Stomach (tissue), 4 donors: ENCODE measurements around the gene MTFP1.

Source experiments
- EP300 ChIP-seq: sonication (generic); formaldehyde crosslinking; IDR thresholded peaks from one replicate; pipeline ENCODE4 v1.6.1; 2017; ENCODE audit warnings: antibody characterized with exemption
- POLR2A ChIP-seq, 4 donors: fragments of 450-650 bp; IDR thresholded peaks; one replicate each; pipeline ENCODE4 v1.6.1; 2016; ENCODE audit warnings: antibody characterized with exemption in 4 of 4, control low read depth in 2 of 4, mild to moderate bottlenecking in 1 of 4, moderate library complexity in 1 of 4

DNA sequence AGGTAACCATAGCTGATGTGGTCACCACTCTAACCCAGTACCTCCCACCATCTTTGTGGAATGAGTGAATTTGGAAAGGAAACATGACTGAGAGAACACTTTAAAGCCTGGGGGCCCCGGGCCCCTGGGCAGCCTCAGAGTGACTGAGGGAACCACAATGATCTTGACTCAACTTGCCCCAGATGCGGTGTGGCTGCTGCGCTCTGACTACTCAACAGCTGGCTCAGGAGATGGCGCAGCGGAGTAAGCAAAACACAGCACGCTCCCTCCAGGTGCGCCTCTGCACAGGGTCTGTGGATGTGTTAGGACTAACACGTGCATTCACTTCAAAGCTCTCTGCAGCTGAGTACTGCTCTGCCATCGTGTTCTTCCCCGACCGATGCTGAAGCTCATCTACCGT, 44.3 kb upstream of the MTFP1 start:
- TF ChIP-seq POLR2A (IDR thresholded peaks at IDR 0.05), result no peak
- no peak for TF ChIP-seq EP300
